Vagina (tissue), 2 donors: ENCODE data around the gene TEX19. TPM values are rescaled to one million over a fixed set of nuclear protein-coding genes. Genes with fewer than 3 reads are reported as not detected.

Source experiments
- DNase-seq, 2 donors: peaks; one replicate each; pipeline ENCODE4 v3.0.0-alpha.2; 2017; ENCODE audit errors: extremely low spot score in 2 of 2
- H3K27ac ChIP-seq: fragments of 200-600 bp; sonication (generic); one replicate; pipeline ENCODE4 v1.5.1; 2019
- H3K27me3 ChIP-seq: fragments of 200-600 bp; sonication (generic); one replicate; pipeline ENCODE4 v1.5.1; 2019
- H3K36me3 ChIP-seq, 2 donors: fragments of 200-600 bp; sonication (generic); one replicate each; pipeline ENCODE4 v1.5.1; 2017 to 2019
- H3K4me1 ChIP-seq: fragments of 200-600 bp; sonication (generic); one replicate; pipeline ENCODE4 v1.5.1; 2019
- H3K4me3 ChIP-seq, 2 donors: fragments of 200-600 bp; sonication (generic); 1 replicate in 1 of 2; 2 replicates in 1 of 2; pipeline ENCODE4 v1.5.1; 2016 to 2019
- H3K9me3 ChIP-seq: fragments of 200-600 bp; sonication (generic); one replicate; pipeline ENCODE4 v1.5.1; 2019
- POLR2A ChIP-seq, 2 donors: fragments of 450-650 bp; IDR thresholded peaks; one replicate each; pipeline ENCODE4 v1.6.1; 2017; ENCODE audit warnings: antibody characterized with exemption in 2 of 2, mild to moderate bottlenecking in 2 of 2, moderate library complexity in 2 of 2
- POLR2AphosphoS5 ChIP-seq, 2 donors: sonication (generic); formaldehyde crosslinking; IDR thresholded peaks; one replicate each; pipeline ENCODE4 v1.9.0; 2017; ENCODE audit warnings: antibody characterized with exemption in 2 of 2, mild to moderate bottlenecking in 2 of 2, low read depth in 1 of 2; ENCODE audit not compliant: insufficient read depth in 1 of 2
- intact Hi-C: fragments of 100-400 bp; cut with DNase I; formaldehyde crosslinking; loops from one replicate; pipeline ENCODE4 v1.15.1; 2023
- total RNA-seq: library from RNA; depleted of rRNA; stranded (reverse); fragments of >200 nt; gene quantifications from one replicate; pipeline ENCODE4 v1.2.3, GENCODE V29; 2016
- TF ChIP-seq, protein P1 (sequence below), 3 experiments: fragments of 450-650 bp in 2 of 3; fragments of 200-600 bp in 1 of 3; sonication (generic) in 1 of 3; IDR thresholded peaks; one replicate each; pipeline ENCODE4 v1.5.1; 2017 to 2019; ENCODE audit warnings: antibody characterized with exemption in 3 of 3, mild to moderate bottlenecking in 2 of 3, moderate library complexity in 2 of 3

TEX19 gene
- total RNA-seq, 1 donor from 2014 or later, result not detected

DNA sequence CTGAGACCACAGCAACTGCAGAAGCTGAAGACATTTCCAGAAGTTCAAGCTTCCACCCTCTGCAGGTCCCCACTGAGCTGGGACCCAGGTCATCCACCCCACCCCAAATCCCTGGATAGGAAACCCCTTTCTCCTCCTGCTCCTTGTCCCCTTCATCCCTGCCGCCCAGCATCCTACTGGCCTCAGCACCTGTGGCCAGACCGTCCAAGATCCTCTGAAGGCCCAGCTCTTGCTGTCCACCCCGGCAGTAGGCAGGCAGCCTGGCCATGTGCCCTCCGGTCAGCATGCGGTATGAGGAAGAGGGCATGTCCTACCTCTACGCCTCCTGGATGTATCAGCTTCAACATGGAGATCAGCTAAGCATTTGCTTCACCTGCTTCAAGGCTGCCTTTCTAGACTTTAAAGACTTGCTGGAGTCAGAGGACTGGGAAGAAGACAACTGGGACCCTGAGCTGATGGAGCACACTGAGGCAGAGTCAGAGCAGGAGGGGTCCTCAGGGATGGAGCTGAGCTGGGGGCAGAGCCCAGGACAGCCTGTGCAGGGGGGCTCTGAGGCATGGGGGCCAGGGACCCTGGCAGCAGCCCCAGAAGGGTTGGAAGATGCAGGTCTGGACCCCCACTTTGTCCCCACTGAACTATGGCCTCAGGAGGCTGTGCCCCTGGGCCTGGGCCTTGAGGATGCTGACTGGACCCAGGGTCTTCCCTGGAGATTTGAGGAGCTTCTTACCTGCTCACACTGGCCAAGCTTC lies 3.0 kb downstream of the TEX19 start:
- Histone ChIP-seq H3K9me3 (no peaks in the 10 kb centered on the region), H3K27me3 (no peaks in the 10 kb centered on the region), H3K27ac (no peak overlapping the region), H3K4me1 (no peaks in the 10 kb centered on the region), H3K4me3 (no peak overlapping the region), H3K36me3 (no peaks in the 10 kb centered on the region)
- no peak for DNase-seq
- TF ChIP-seq POLR2A (IDR thresholded peaks at IDR 0.05) (no peak), POLR2AphosphoS5 (IDR thresholded peaks at IDR 0.05; ENCODE audit: insufficient read depth in 1 of 2, low read depth in 1 of 2) (no peak)
- TF ChIP-seq, protein P1, sequence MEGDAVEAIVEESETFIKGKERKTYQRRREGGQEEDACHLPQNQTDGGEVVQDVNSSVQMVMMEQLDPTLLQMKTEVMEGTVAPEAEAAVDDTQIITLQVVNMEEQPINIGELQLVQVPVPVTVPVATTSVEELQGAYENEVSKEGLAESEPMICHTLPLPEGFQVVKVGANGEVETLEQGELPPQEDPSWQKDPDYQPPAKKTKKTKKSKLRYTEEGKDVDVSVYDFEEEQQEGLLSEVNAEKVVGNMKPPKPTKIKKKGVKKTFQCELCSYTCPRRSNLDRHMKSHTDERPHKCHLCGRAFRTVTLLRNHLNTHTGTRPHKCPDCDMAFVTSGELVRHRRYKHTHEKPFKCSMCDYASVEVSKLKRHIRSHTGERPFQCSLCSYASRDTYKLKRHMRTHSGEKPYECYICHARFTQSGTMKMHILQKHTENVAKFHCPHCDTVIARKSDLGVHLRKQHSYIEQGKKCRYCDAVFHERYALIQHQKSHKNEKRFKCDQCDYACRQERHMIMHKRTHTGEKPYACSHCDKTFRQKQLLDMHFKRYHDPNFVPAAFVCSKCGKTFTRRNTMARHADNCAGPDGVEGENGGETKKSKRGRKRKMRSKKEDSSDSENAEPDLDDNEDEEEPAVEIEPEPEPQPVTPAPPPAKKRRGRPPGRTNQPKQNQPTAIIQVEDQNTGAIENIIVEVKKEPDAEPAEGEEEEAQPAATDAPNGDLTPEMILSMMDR (IDR thresholded peaks at IDR 0.05), result no peak
- intact Hi-C loops, result no loop called here

DNA sequence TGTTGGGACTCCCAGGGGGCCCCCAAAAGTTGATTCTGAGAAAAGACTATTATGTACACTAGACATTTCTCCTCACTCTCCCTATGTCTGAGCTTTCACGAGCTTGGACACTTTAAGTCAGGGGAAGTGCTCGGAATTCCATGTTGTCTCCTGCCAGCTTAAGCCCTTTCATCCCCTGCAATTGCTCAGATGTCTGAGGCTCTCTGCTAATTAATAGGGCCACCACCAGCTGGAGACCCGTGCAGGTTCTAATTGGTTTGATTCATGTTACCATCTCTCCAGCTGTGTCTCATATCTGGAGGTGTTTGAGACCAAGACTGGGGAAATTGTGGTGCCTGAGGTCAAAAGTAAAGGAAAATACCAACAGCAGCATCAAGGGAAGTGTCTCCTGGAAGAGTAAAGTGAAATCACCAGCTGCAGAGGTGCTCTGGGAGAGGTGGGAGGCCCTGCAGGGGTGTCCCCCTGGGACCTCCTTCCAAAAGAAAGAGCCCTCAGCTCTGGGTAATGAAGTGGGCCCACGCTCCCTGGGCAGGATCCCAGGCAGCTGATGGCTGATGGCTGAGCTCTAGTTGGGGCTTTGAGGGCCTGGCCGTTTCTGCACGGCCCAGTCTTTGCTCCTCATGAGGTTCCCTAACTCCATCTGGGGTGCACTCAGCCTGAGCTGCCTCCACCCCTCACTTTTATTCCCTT lies 6.7 kb downstream of the TEX19 start:
- no peak for DNase-seq
- TF ChIP-seq POLR2A (IDR thresholded peaks at IDR 0.05), result no peak
- TF ChIP-seq POLR2AphosphoS5 (IDR thresholded peaks at IDR 0.05; ENCODE audit: insufficient read depth in 1 of 2, low read depth in 1 of 2), result no peak
- H3K4me3 ChIP-seq, result no peak overlapping the region
- intact Hi-C loops, result no loop called here
- H3K4me1 ChIP-seq, result peaks cover 2% of the 10 kb centered on the region
- no peaks in the 10 kb centered on the region for H3K36me3 ChIP-seq
- no peaks in the 10 kb centered on the region for H3K9me3 ChIP-seq
- no peaks in the 10 kb centered on the region for H3K27me3 ChIP-seq
- no peak overlapping the region for H3K27ac ChIP-seq

DNA sequence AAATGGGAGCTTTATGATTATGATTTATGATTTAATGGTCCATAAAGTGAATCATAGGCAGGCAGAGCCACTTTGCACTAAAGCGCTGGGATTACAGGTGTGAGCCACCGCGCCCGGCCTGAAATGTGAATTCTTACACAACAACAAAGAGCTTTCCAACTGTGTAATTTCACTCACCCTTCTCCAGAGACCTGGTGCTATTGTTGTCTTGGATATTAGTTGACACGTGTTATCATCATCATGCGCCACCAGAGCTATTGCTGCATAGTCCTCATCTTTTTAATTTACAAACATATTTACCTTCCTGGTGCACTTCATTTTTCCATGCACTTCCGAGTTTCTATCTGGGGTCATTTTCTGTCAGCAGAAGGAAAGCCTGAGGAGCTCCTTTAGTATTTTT lies 7.7 kb downstream of the TEX19 start:
- intact Hi-C loops, result no loop called here
- TF ChIP-seq, protein P1 (IDR thresholded peaks at IDR 0.05), result no peak
- TF ChIP-seq POLR2AphosphoS5 (IDR thresholded peaks at IDR 0.05; ENCODE audit: insufficient read depth in 1 of 2, low read depth in 1 of 2), result peak in 1 of 2 donors; percentile 61
- no peak for TF ChIP-seq POLR2A (IDR thresholded peaks at IDR 0.05)
- Histone ChIP-seq H3K4me1 (peaks cover 10% of the 10 kb centered on the region), H3K27me3 (no peaks in the 10 kb centered on the region), H3K36me3 (no peaks in the 10 kb centered on the region), H3K9me3 (no peaks in the 10 kb centered on the region), H3K4me3 (no peak overlapping the region), H3K27ac (no peak overlapping the region)
- DNase-seq, result no peak

DNA sequence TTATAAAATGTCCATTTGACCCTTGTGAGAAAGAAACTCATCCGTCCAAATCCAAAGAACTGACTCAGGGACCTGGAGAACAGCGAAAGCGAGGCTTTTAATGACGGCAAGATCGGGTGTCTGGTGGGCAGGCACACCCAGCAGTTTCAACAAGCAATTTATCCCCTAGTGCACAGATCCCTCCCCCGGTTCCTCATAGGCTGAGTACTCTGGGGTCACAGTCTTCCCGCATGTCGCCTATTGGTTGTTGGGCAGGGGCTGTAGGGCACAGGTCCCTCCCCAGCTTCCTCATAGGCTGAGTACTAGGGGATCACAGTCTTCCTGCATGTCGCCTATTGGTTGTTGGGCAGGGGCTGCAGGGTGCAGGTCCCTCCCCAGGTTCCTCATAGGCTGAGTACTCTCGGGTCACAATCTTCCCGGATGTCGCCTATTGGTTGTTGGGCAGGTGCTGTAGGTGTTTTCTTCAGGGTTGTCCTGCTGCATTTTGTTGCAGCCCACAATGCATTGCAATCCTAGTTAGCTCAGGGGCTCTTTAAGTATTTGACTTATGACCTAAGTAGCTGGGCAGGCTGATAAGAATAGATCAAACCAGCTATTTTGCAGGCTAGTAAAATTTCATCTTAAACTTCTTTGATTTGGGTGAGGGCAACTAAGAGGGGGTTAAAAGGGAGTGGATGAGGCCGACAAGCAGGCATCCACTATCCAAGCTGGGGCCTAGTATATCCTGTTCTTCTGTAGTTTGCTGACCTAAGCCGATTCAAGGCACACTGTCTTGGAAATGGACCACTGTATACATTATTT lies 8.9 kb downstream of the TEX19 start:
- no peaks in the 10 kb centered on the region for H3K27me3 ChIP-seq

DNA sequence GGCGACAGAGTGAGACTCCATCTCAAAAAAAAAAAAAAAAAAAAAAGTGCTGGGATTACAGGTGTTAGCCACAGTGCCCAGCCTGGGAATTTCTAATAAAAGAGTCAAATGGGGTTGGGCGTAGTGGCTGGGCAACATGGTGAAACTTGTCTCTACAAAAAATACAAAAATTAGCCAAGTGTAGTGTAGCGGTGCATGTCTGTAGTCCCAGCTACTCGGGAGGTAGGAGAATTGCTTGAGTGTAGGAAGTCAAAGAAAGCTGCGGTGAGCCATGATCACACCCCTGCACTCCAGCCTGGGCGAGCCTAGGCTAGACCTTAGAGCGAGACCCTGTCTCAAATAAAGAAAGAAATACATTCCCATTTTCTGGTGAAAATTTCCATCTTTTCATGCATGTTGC lies 10.2 kb downstream of the TEX19 start:
- Histone ChIP-seq H3K36me3 (no peaks in the 10 kb centered on the region), H3K4me1 (peaks cover 10% of the 10 kb centered on the region), H3K9me3 (no peaks in the 10 kb centered on the region), H3K27me3 (no peaks in the 10 kb centered on the region), H3K4me3 (no peak overlapping the region), H3K27ac (no peak overlapping the region)
- intact Hi-C loops, result no loop called here
- TF ChIP-seq, protein P1 (IDR thresholded peaks at IDR 0.05), result no peak
- TF ChIP-seq POLR2AphosphoS5 (IDR thresholded peaks at IDR 0.05; ENCODE audit: insufficient read depth in 1 of 2, low read depth in 1 of 2) (no peak), POLR2A (IDR thresholded peaks at IDR 0.05) (no peak)
- no peak for DNase-seq

More for the DNA sequence above, 8.9 kb downstream of the TEX19 start:
- Histone ChIP-seq H3K36me3 (no peaks in the 10 kb centered on the region), H3K27ac (no peak overlapping the region), H3K9me3 (no peaks in the 10 kb centered on the region), H3K4me3 (no peak overlapping the region), H3K4me1 (peaks cover 10% of the 10 kb centered on the region)
- no peak for DNase-seq
- TF ChIP-seq, protein P1 (IDR thresholded peaks at IDR 0.05), result no peak
- TF ChIP-seq POLR2AphosphoS5 (IDR thresholded peaks at IDR 0.05; ENCODE audit: insufficient read depth in 1 of 2, low read depth in 1 of 2) (no peak), POLR2A (IDR thresholded peaks at IDR 0.05) (no peak)
- intact Hi-C loops, result no loop called here
